ENCODE data around the gene CYSRT1.

CYSRT1 gene

GRCh38 chr9:137227054-137227852 lies 2.3 kb downstream of the CYSRT1 start, which contains the start of gene RNF224:
TSS of gene RNF224 (plus strand) at chr9:137227502. CDS start at chr9:137228336, 834 bp downstream.
- DNase-seq (ENCODE audit: low read depth): no peak

DNA sequence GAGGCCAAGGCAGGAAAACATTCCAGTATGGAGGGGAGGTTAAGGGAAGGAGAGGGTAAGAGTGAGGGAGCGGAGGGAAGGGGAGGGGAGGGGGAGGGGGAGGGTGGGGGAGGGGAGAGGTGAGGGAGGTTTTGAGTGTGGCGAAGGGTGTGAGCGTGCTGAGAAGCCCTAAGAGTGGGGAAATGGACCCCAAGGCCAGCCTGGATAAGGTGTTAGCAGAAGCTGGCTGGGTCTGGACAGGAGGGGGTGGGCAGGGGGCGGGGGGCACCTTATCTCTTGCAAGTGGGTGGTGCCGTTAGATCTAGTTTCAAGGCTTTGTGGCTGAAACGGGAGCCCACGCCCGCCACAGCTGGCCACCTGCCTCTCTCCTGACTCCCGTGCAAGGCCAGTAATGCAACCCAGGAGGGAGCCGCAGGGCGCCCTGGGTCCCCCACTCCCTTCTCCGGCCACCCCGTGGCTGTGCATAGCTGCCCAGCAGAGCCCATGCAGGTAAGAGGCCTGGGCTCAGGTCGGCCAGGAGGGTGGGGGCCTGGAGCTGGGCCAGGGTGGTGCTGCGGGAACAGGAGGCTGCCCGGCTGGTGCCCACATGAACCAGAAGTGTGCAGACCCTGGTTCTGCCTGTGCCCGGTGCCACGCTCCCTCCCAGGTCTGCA lies 3.0 kb downstream of the CYSRT1 start:
- DNase-seq (ENCODE audit: low read depth): no peak

- DNase-seq (ENCODE audit: low read depth): no peak
These were observed 3.6 kb downstream of the CYSRT1 start for GRCh38 chr9:137228506-137228967.

DNA sequence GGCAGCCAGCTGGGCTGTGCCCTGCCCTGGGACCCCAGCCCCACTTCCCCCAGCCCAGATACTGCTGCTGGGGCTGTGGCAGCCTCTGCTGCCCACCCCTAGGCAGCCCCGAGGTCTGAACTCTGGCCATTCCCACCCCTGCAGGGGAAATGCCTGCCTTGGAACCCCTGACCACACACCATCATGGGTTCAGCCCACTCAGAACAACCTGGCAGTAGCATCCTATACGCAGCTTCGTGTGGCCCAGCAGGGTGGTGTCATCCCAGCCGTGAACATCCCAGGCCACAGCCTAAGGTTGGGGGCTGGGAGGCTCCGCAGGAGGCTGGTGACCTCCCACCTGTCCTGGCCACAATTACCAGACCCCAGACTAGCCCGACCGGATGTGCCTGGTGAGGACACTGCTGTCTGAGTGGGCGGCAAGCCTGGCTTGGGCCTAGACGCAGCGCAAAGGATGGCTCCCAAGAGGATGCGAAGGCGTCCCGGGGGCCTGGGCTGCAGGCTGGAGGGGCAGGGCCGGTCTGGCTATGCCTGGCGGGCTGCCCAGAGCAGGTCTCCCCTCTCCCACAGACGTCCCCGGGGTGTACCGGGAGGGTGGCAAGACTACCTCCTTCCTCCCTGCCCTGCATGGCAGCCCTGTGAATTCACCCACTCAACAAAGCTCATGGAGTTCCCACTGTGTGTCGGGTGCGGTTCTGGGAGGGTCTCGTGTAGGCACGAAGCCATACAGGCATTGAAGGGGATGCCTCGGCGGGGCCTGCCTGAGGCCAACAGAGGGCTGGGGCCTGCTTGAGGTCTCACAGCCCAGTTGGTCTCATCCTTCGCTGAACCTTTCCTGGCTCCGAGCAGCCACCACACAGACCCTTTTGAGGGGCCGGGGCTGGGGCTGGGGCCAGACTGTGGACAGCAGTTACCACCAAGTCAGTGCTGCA lies 4.3 kb downstream of the CYSRT1 start:
- no peak for DNase-seq (ENCODE audit: low read depth)

GRCh38 chr9:137229903-137230704 lies 5.1 kb downstream of the CYSRT1 start:
- no peak for DNase-seq (ENCODE audit: low read depth)

DNA sequence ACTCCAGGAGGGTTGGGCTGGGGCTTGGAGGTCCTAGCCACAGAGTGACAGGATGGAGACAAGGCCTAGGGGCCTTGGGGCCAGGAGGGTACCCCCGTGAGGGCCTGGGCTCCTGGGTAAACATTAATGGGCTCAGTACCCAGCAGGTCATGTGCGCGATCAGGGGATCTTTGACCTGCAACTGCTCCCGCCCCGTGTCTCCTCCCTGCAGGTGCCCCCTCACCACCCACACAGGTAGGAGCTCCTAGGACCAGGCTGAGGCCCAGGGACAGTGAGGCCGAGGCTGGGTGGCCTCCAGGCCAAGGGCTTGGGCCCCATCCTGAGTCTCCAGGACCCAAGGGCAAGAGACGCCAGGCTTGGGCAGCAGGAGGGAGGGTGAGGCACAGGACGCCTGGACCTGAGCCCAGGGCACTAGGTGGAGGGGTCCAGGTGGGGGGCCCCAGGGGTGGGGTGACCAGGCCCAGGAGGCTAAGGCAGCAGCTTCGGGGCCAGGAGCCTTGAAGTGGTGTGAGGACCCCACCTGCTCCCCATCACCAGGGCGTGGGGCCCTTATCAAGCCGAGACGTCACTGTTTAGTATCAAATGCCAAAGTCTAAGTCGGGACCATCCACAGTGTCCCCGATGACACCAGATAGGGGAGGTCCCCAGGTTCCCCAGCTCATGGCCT lies 5.9 kb downstream of the CYSRT1 start, which contains the start of gene SLC34A3:
SLC34A3 (plus strand) TSS at position 197 of the 667 bp plus-strand sequence. CDS start 802 bp downstream, outside the sequence.
- DNase-seq (ENCODE audit: low read depth): no peak

GRCh38 chr9:137231372-137232039 lies 6.5 kb downstream of the CYSRT1 start:
- no peak for DNase-seq (ENCODE audit: low read depth)

- no peak for DNase-seq (ENCODE audit: low read depth)
These were observed 7.1 kb downstream of the CYSRT1 start for GRCh38 chr9:137232101-137232500.

- no peak for DNase-seq (ENCODE audit: low read depth)
These were observed 7.5 kb downstream of the CYSRT1 start for GRCh38 chr9:137232510-137232909.

DNA sequence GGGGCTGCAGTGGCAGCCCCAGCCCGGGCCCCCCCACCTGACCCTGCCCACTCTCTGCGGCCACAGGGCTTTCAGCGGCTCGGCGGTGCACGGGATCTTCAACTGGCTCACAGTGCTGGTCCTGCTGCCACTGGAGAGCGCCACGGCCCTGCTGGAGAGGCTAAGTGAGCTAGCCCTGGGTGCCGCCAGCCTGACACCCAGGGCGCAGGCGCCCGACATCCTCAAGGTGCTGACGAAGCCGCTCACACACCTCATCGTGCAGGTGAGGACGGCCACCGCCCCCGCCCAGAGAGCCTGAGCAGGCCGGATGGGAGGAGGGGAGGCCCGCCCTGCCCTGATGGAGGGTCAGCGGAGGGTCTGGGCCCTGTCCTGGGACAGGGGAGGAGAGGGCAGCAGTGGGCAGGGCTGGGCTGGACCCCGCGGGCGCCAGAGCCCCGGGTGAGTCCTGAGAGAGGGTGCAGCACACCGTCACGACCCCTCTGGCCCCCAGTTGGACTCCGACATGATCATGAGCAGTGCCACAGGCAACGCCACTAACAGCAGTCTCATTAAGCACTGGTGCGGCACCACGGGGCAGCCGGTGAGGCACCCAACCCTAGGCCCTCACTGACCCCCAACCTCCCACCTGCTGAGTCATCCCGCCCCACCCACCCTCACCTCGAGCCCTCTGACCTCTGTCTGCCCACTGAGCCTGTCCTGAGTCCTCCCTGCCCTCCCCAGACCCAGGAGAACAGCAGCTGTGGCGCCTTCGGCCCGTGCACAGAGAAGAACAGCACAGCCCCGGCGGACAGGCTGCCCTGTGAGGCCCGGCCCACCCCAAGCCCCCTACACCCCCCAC lies 8.4 kb downstream of the CYSRT1 start:
- DNase-seq (ENCODE audit: low read depth): no peak

DNA sequence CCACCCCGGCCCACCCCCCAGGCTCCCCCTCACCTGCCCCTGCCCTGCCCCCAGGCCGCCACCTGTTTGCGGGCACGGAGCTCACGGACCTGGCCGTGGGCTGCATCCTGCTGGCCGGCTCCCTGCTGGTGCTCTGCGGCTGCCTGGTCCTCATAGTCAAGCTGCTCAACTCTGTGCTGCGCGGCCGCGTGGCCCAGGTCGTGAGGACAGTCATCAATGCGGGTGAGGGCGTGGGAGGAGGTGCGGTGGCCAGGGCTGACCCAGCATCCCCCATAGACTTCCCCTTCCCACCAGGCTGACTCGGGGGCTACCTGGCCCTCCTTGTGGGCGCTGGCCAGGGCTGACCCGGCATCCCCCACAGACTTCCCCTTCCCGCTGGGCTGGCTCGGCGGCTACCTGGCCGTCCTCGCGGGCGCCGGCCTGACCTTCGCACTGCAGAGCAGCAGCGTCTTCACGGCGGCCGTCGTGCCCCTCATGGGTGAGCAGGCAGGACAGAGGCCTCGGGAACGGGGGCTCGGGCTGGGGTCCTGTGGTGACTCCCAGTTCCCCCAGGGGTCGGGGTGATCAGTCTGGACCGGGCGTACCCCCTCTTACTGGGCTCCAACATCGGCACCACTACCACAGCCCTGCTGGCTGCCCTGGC lies 9.2 kb downstream of the CYSRT1 start:
- no peak for DNase-seq (ENCODE audit: low read depth)

DNA sequence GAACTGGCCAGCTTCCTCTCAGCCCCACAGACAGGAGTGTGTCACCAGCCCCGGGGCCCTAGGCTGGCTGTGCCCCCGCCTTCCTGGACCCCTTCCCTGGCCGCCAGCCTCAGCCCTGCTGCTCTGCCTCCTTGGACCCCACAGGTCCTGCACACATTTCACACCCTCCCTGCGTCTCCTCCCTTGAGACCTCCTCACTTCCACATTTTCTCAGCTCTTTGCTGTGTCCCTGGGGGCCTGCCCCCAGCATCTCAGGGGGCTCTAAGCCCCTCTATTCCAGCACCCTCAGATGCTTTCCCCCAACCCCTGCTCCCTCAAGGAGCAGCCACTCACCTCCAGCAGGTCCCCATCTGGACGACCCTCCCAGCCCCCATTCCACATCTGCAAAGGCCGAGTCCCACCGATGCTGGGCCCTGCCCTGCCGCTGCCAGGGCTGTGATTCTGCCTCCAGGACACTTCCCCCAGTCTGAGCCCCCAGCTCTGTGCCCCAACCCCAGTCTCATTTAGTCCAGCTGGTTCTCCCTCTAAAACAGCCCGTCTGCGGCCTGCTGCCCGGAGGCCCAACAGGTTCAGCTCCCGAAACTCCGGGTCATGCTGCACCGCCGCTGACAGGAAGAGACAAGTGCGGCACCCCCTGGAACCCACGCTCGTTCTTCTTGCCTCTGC lies 9.9 kb downstream of the CYSRT1 start:
- DNase-seq (ENCODE audit: low read depth): no peak

DNA sequence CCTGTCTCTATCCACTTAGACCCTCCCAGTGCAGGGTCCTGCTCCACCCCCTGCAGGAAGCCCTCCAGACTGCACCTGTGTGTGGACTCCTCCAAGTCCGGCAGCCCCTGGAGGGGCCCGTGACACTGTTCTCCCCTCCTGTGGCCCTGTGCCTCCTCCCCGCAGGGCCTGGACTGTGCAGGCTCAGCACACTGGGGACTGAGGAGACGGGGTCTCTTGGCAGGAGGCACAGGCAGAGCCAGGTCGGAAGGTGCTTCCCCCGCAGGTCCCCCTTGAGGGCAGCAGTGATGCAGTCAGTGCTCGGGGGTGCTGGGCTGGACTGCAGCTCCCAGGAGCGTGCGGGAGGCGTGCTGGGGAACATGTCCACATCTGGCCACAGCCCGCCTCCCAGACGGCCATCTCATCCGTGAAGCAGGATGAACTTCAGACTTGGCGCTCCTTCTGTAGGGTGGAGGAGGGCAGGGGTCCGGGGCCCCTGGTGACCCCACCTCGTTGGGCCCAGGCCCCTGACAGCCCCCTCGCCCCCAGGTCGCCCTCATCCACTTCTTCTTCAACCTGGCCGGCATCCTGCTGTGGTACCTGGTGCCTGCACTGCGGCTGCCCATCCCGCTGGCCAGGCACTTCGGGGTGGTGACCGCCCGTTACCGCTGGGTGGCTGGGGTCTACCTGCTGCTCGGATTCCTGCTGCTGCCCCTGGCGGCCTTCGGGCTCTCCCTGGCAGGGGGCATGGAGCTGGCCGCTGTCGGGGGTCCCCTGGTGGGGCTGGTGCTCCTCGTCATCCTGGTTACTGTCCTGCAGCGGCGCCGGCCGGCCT lies 10.7 kb downstream of the CYSRT1 start:
- no peak for DNase-seq (ENCODE audit: low read depth)

DNA sequence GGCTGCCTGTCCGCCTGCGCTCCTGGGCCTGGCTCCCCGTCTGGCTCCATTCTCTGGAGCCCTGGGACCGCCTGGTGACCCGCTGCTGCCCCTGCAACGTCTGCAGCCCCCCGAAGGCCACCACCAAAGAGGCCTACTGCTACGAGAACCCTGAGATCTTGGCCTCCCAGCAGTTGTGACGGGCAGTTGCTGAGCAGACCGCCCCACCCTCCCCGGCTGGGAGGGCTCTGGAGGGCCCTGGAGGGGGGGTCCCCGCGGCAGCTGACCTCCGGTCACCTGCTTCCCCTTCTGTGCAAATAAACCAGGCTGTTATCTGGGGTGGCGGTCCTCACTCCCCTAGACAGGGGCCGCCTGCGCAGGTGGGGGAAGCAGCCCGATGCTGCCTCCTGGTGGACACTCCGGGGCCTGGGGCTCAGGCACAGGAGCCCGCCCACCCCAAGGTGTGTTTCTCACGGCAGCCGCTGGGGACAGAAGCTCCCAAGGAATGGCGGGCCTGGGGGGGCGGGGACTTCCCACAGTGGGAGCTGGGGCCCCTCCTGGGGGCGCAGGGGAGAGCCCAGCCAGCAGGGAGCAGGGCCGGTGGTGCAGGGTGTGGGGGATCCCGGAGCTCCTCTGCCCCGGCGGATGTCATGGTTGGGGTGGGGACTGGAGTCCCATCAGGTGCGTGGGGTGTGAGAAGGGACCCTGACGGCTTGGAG lies 11.4 kb downstream of the CYSRT1 start:
- no peak for DNase-seq (ENCODE audit: low read depth)

DNA sequence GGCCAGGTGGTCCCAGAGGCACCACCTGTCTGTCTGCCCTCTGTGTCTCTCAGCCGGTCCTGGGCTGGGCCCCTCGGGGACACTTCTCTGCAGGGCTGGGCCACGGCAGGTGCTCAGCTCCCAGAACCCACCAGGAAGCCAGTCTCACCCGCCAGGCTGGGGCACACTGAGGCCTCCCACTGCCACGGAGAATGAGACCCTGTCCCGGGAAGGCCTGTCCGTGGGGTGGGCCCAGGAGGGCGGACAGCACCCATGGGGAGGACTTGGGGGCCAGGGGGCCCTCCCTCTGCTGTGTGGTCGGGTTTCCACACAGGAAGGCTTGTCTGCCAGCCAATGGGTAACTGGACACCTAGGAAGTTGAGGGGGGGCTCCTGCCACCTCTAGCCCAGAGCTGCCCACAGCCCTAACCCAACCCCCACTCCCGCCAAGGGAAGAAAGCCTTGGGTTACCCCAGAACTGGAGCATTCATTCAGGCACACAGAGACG lies 12.0 kb downstream of the CYSRT1 start:
- DNase-seq (ENCODE audit: low read depth): no peak
